ENCODE results near the gene KIAA1755.
"Not testable (repeated sequence)": the region's sequence is repeated elsewhere in the genome, so short reads cannot be mapped to it uniquely, and the experiment has no call there.

The KIAA1755 gene

DNA sequence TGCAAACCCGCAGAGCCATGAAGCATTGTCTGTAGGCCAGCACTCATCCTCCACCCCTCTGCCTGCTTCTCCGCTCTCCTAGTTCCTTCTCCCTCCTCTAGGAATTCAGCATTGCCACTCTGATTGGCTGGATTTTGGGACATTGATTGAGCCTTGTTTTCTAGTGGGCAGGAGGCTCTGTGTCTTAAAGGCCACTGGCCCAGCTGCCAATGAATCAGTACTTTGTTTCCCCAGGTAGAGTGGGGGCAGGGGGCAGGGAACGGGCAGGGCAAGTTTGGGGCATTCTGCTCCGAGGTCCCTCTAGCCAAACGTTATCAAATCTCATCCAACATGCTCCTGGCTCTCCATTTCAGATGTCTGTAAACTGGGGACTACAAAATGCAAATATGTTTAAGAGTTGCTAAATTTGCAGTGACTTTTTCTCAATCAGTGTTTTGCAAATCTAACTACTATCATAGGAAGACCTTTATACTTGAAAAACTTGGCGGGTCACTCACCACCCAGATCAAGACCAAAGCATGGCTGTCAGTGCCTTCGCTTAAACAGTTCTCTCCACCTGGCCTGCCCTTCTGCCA, 33.0 kb upstream of the KIAA1755 start:
- DNase-seq: no peak
- intact Hi-C loops (cut with DNase I): no loop called here

- intact Hi-C loops (cut with DNase I): no loop called here
Observed at GRCh38 chr20:38291966-38292365, 31.4 kb upstream of the KIAA1755 start.

GRCh38 chr20:38290829-38291814, 30.6 kb upstream of the KIAA1755 start:
- DNase-seq: peak in 2 of 10 donors; percentile 10 to 49
- intact Hi-C loops (cut with DNase I): no loop called here

More at GRCh38 chr20:38291966-38292365, 31.4 kb upstream of the KIAA1755 start:
- no peak for DNase-seq

DNA sequence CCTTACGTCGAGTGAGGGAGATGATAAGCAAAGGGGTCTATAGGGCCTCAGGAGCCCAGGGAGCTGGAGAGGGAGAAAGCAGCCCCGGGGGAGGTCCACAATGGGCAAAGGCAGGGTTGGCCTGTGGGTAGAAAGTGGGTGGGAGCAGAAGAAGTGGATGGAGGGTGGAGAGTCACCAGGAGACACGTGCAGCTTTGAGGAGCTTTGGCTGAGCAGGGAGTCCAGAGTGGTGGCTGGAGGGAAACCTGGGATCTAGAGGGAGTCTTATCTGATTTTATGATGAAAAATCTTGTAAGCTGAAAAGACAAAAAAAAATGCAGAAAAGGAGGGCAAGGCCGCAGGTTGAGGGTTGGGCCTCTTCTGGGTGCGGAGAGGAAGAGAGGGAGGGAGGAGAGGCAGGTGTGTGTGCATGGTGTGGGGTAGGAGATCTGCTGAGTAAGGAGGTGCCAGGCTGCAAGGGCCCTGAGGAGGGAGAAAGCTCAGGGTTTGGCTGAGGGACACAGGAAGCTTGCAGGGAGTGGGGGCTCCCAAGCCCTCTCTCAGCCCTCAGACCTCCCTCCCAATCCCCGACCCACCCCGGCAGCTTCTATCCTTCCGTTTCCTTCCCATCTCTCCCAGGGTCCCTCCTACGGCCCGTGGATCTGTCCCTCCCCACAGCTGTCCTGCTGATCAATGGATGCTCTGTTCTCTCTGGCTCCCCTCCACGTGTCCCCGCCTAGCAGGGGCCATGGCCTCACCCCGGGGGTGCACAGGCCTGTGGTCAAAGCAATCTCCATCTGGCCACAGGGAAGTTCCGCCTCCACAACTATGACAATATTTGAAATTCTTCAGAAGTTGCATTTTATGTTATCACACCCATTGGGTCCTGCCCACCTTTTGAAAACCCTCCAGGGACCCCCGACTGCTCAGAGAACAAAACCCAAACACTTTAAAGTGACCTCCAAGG, 26.3 kb upstream of the KIAA1755 start:
- intact Hi-C loops (cut with DNase I): loop anchor here (2.0 kb wide), 1 partner anchor 26 kb away; the partner anchor contains the start of gene KIAA1755
- DNase-seq: peak in 9 of 10 donors; percentile 64 to 97 (median 83)

- intact Hi-C loops (cut with DNase I): no loop called here
- DNase-seq: no peak
Observed at GRCh38 chr20:38284893-38285444, 24.4 kb upstream of the KIAA1755 start.

- intact Hi-C loops (cut with DNase I); DNase-seq: not testable (repeated sequence)
Observed at GRCh38 chr20:38284066-38284650, 23.6 kb upstream of the KIAA1755 start.

- no peak for DNase-seq
- intact Hi-C loops (cut with DNase I): no loop called here
Observed at GRCh38 chr20:38283236-38283635, 22.7 kb upstream of the KIAA1755 start.

- intact Hi-C loops (cut with DNase I); DNase-seq: not testable (repeated sequence)
Observed at GRCh38 chr20:38281176-38281915, 20.8 kb upstream of the KIAA1755 start.

- intact Hi-C loops (cut with DNase I): no loop called here
- DNase-seq: no peak
Observed at GRCh38 chr20:38278763-38279162, 18.2 kb upstream of the KIAA1755 start.

- DNase-seq: peak in 5 of 10 donors; percentile 9 to 85 (median 40)
- intact Hi-C loops (cut with DNase I): no loop called here
Observed at GRCh38 chr20:38278131-38278530, 17.6 kb upstream of the KIAA1755 start.

DNA sequence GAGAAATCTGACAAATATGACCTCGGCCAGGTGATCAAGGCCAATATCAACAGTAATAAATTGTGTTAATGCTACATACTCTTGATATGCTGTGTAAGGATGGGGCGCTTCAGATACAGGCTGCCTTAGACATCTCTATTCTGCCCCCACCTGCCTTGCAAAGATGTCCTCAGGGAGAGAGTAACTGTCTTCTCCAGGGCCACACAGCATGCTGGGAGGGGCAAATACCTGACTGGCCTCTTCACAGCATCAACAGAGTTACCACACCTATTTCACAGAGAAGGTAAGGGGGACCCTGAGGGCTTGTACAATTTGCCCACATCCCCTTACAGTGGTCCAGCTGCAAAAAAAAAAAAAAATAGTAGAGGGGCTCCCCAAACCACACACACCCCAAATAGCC, 17.2 kb upstream of the KIAA1755 start:
- intact Hi-C loops (cut with DNase I): no loop called here
- DNase-seq: no peak

DNA sequence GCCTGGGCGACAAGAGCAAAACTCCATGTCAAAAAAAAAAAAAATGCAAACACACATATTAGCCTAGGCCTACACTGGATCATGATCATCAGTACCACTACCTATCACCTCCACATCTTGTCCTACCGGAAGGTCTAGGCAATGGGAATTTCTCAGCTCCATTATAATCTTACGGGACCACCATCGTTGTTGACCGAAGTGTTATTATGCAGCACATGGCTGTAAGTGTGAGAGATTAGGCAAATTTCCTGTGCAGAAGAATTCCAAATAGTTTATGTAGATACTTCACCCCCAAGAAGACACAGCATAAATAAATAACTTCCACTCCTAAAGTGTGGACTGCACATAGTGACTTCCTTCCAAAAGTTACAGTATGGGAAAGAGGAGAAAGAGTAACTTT, 16.8 kb upstream of the KIAA1755 start:
- no peak for DNase-seq
- intact Hi-C loops (cut with DNase I): no loop called here

GRCh38 chr20:38275815-38276550, 15.4 kb upstream of the KIAA1755 start:
- intact Hi-C loops (cut with DNase I): no loop called here
- no peak for DNase-seq

DNA sequence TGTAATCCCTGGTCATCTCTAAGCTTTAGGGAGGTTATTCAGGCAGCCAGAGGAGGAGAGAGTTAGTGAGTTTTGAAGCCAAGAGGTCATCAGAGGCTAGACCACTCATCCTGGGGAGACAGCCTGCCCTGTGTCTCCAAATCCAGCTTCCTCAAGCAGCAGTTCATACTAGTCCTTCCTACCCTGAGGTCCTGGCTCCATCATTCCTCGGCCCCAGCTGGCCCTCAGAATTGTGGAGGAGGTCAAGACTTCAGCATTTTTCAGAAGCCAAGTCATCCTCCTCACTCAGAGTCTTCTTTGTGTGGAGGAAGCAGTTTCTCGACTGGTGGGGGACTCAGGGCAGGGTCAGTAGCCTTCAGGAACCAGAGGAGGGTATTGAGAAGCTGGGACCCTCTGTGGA, 12.4 kb upstream of the KIAA1755 start:
- intact Hi-C loops (cut with DNase I): no loop called here

DNA sequence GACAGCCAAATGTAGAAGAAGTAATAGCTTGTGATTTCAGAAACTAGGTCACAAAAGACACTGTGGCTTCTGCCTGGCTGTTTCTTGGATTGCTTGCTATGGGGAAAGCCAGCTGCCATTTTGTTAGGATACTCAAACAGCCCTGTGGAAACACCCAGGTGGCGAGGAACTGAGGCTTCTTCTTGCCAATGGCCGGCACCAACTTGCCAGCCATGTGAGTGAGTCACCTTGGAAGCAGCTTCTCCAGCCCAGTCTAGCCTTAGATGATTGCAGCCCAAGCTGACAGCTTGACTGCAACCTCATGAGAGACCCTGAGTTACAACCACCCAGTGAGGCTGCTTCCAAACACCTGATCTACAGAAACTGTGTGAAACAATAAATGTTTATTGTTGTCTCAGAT, 11.9 kb upstream of the KIAA1755 start:
- intact Hi-C loops (cut with DNase I): no loop called here
- DNase-seq: no peak

More for the DNA sequence above, 12.4 kb upstream of the KIAA1755 start:
- DNase-seq: no peak

DNA sequence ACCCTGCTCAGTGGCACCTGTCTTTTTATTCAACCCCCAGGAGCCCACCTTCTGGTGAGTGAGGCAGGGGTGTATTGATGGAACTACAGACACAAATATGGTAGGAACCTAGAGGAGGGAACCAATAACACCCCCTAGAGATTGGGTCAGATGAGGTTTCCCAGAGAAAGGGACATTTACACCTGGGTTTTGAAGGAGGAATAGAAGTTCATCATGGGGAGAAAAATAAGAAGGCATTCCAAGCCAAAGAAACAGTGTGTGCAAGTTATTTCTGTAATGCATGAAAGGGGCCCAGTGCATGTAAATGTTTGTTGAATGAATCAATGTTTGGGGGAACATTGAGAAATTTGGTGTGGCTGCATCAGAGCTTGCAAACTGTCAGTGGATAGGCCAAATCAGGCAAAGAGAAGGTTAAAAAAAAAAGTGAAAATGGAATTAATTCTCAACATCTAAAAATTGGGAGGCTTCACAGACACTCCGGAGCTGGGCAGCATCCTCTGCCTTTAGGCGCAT, 11.1 kb upstream of the KIAA1755 start:
- intact Hi-C loops (cut with DNase I): no loop called here
- no peak for DNase-seq

DNA sequence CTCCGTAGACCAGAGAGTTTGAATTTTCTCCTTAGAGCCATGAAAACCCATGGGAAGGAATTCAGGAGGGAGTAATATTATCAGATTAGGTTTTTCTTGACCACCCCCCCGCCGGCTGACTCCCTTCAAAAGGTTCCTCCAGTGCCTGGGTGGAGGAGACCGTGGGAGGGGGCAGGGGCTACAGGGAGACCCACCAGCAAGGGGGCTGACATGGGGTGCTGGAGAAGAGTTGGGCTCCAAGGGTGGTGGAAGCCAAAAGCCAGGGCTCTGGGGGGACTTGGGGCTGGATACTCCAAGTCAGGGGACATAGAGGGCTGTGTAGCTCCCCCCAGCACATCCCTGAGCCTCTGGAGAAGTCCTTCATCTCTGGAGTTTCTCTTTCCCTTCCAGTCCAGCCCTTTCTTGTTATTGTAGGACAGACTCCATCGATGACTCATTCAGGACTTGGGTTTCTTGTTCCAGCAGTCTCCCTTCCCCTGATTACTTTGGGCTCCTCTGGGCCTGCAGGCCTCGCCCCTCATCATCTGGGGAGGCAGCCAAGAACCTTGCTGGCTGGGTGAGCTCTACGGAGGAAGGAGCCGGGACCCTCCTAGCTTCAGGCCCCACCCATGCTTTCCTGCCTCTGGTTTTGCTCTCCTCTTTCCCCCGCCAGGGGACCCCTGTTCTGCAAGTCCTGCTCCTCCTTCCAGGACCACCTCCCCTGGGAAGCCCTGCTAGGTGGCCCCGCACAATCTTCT, 10.5 kb upstream of the KIAA1755 start:
- no peak for DNase-seq
- intact Hi-C loops (cut with DNase I): no loop called here

GRCh38 chr20:38269715-38270114, 9.2 kb upstream of the KIAA1755 start:
- DNase-seq: no peak
- intact Hi-C loops (cut with DNase I): no loop called here

Data from posterior cingulate gyrus (tissue), 11 donors.